Measurements from ENCODE around the gene FN1. TPM values are rescaled to one million over a fixed set of nuclear protein-coding genes. Genes with fewer than 3 reads are reported as not detected.
"Not testable (repeated sequence)": the region's sequence is repeated elsewhere in the genome, so short reads cannot be mapped to it uniquely, and the experiment has no call there.

Gene FN1
- polyA plus RNA-seq, 2 of the 4 experiments (the other 2 are of a cell fraction), result 203 to 500 TPM

DNA sequence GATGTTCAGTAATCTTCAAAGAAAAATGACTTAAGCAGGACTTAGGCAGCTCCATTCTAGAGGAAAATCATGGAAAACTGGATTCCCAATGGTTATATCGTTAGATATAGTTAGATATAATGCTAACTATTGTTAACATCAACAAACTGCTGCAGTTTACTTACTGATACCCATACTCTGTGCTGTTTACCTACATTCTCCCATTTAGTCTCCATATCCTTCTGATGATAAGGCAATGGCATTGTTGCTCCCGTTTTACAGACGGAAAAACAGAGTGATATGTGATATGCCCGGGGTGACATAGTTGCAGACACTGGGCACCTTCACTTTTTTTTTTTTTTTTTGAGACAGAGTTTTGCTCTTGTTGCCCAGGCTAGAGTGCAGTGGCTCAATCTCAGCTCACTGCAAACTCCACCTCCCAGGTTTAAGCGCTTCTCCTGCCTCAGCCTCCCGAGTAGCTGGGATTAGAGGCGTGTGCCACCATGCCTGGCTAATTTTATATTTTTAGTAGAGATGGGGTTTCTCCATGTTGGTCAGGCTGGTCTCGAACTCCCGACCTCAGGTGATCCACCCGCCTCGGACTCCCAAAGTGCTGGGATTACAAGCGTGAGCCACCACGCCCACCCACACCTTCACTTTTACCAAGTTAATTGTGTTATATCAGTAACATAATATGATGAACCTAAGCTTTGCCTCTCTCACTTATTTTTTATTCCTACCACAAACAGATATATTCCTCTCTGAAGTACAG is 25.5 kb downstream of the FN1 start:
- DNase-seq (ENCODE audit: low read depth in 1 of 2, low spot score in 1 of 2); H3K9me3 ChIP-seq; H3K4me3 ChIP-seq; FAIRE-seq; ATAC-seq: not testable (repeated sequence)
- WGBS (ENCODE audit: missing lambda C conversion rate), result 83% methylated on average over 13 of the region's 13 CpGs
- H3K4me2 ChIP-seq, result peak overlapping the region; percentile 61
- H3K4me1 ChIP-seq, result peaks cover 56% of the 10 kb centered on the region
- ChIA-PET POLR2A (interaction anchor here (1.0 kb wide), 1 partner anchor 99 kb away, joined by 4 read pairs; the partner anchor contains the start of gene ATIC), CTCF (interaction anchor here (1.0 to 1.2 kb wide), 2 partner anchors 14 to 510 kb away, joined by 3 read pairs; no protein-coding TSS in a partner anchor)
- peak overlapping the region; percentile 67 to 85 for H3K27ac ChIP-seq
- peak in 1 of 2 experiments; percentile 12; a peak in 1 of 5 replicates for TF ChIP-seq JUN (IDR thresholded peaks at IDR 0.05)

- Histone ChIP-seq H3K4me1 (peaks cover 48% of the 10 kb centered on the region), H3K4me3 (no peak overlapping the region), H3K27ac (peak overlapping the region; percentile 67 to 85), H3K4me2 (no peak overlapping the region), H3K9me3 (no peaks in the 10 kb centered on the region)
- no peak for DNase-seq (ENCODE audit: low read depth in 1 of 2, low spot score in 1 of 2)
- no peak for FAIRE-seq
- ATAC-seq, result no peak
- CTCF ChIA-PET, result interaction anchor here (0.5 to 1.3 kb wide), 6 partner anchors 15 to 511 kb away, joined by 3 to 4 read pairs (median 3); no protein-coding TSS in a partner anchor
- WGBS (ENCODE audit: missing lambda C conversion rate), result 86% methylated on average over 18 of the region's 18 CpGs
- POLR2A ChIA-PET, result no interaction called here
- TF ChIP-seq HEYL (CRISPR knock-in tag; IDR thresholded peaks at IDR 0.05) (no peak), NPAS2 (CRISPR knock-in tag; IDR thresholded peaks at IDR 0.05; ENCODE audit: borderline replicate concordance) (no peak), EHF (CRISPR knock-in tag; IDR thresholded peaks at IDR 0.05) (no peak), POLR2A (IDR thresholded peaks at IDR 0.05; ENCODE audit: low read length) (no peak), NFE2L2 (conservative IDR thresholded peaks at IDR 0.05; ENCODE audit: low read length) (no peak), JUNB (IDR thresholded peaks at IDR 0.05) (no peak), POLR2AphosphoS2 (conservative IDR thresholded peaks at IDR 0.05; ENCODE audit: low read length) (no peak), FOSB (CRISPR knock-in tag; IDR thresholded peaks at IDR 0.05) (no peak), TFCP2L1 (CRISPR knock-in tag; IDR thresholded peaks at IDR 0.05) (no peak), KDM5A (IDR thresholded peaks at IDR 0.05) (no peak), SREBF2 (IDR thresholded peaks at IDR 0.05) (no peak), CHD4 (IDR thresholded peaks at IDR 0.05; ENCODE audit: borderline replicate concordance) (no peak), SMC3 (IDR thresholded peaks at IDR 0.05) (no peak), FOXS1 (CRISPR knock-in tag; IDR thresholded peaks at IDR 0.05) (no peak), GATA3 (IDR thresholded peaks at IDR 0.05; ENCODE audit: borderline replicate concordance) (no peak), FOSL2 (IDR thresholded peaks at IDR 0.05) (no peak), FOSL2 (CRISPR knock-in tag; IDR thresholded peaks at IDR 0.05) (no peak)
- TF ChIP-seq, protein P1, sequence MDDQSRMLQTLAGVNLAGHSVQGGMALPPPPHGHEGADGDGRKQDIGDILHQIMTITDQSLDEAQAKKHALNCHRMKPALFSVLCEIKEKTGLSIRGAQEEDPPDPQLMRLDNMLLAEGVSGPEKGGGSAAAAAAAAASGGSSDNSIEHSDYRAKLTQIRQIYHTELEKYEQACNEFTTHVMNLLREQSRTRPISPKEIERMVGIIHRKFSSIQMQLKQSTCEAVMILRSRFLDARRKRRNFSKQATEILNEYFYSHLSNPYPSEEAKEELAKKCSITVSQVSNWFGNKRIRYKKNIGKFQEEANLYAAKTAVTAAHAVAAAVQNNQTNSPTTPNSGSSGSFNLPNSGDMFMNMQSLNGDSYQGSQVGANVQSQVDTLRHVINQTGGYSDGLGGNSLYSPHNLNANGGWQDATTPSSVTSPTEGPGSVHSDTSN (IDR thresholded peaks at IDR 0.05), result no peak
- TF ChIP-seq, protein P2, sequence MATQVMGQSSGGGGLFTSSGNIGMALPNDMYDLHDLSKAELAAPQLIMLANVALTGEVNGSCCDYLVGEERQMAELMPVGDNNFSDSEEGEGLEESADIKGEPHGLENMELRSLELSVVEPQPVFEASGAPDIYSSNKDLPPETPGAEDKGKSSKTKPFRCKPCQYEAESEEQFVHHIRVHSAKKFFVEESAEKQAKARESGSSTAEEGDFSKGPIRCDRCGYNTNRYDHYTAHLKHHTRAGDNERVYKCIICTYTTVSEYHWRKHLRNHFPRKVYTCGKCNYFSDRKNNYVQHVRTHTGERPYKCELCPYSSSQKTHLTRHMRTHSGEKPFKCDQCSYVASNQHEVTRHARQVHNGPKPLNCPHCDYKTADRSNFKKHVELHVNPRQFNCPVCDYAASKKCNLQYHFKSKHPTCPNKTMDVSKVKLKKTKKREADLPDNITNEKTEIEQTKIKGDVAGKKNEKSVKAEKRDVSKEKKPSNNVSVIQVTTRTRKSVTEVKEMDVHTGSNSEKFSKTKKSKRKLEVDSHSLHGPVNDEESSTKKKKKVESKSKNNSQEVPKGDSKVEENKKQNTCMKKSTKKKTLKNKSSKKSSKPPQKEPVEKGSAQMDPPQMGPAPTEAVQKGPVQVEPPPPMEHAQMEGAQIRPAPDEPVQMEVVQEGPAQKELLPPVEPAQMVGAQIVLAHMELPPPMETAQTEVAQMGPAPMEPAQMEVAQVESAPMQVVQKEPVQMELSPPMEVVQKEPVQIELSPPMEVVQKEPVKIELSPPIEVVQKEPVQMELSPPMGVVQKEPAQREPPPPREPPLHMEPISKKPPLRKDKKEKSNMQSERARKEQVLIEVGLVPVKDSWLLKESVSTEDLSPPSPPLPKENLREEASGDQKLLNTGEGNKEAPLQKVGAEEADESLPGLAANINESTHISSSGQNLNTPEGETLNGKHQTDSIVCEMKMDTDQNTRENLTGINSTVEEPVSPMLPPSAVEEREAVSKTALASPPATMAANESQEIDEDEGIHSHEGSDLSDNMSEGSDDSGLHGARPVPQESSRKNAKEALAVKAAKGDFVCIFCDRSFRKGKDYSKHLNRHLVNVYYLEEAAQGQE (IDR thresholded peaks at IDR 0.05), result no peak
- TF ChIP-seq, protein P3, sequence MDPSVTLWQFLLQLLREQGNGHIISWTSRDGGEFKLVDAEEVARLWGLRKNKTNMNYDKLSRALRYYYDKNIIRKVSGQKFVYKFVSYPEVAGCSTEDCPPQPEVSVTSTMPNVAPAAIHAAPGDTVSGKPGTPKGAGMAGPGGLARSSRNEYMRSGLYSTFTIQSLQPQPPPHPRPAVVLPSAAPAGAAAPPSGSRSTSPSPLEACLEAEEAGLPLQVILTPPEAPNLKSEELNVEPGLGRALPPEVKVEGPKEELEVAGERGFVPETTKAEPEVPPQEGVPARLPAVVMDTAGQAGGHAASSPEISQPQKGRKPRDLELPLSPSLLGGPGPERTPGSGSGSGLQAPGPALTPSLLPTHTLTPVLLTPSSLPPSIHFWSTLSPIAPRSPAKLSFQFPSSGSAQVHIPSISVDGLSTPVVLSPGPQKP (IDR thresholded peaks at IDR 0.05; ENCODE audit: low read depth, low read length), result no peak
Measured at GRCh38 chr2:215409331-215410127, 26.3 kb downstream of the FN1 start.

- ATAC-seq; H3K9me3 ChIP-seq; POLR2A ChIA-PET; FAIRE-seq; DNase-seq (ENCODE audit: low read depth in 1 of 2, low spot score in 1 of 2); H3K4me2 ChIP-seq; H3K4me3 ChIP-seq: not testable (repeated sequence)
- Histone ChIP-seq H3K27ac (peak overlapping the region in 1 of 2 experiments; percentile 85; a peak in 3 of 6 replicates), H3K4me1 (peaks cover 37% of the 10 kb centered on the region)
- WGBS (ENCODE audit: missing lambda C conversion rate), result 85% methylated on average over 7 of the region's 7 CpGs
- CTCF ChIA-PET, result interaction anchor here (1.3 kb wide), 2 partner anchors 14 to 522 kb away, joined by 4 read pairs; no protein-coding TSS in a partner anchor
Measured at GRCh38 chr2:215408441-215408840, 27.4 kb downstream of the FN1 start.

Measured in A549 (cell line).